Smooth muscle cell (in vitro differentiated cells): ENCODE data around the gene EHD3. TPM values are rescaled to one million over a fixed set of nuclear protein-coding genes. Genes with fewer than 3 reads are reported as not detected.

Experiments used
- DNase-seq: peaks from one replicate; lab custom pipeline; 2025; ENCODE audit not compliant: unreplicated experiment; lab: John Stamatoyannopoulos, UW
- H2AFZ ChIP-seq: fragments of 200-600 bp; sonication (generic); 2 replicates; pipeline ENCODE4 v1.6.0; 2016; ENCODE audit warnings: antibody characterized with exemption, low read depth, mild to moderate bottlenecking
- H3F3A ChIP-seq: fragments of 200-600 bp; sonication (generic); 2 replicates; pipeline ENCODE4 v1.6.0; 2017; ENCODE audit warnings: antibody characterized with exemption, low read depth
- H3K27ac ChIP-seq: fragments of 200-600 bp; sonication (generic); 2 replicates; pipeline ENCODE4 v1.5.1; 2016; ENCODE audit warnings: low read depth, mild to moderate bottlenecking
- H3K27me3 ChIP-seq: fragments of 200-600 bp; sonication (generic); 2 replicates; pipeline ENCODE4 v1.6.1; 2016; ENCODE audit warnings: low read depth, mild to moderate bottlenecking
- H3K36me3 ChIP-seq: fragments of 200-600 bp; sonication (generic); 2 replicates; pipeline ENCODE4 v1.5.1; 2016; ENCODE audit warnings: low read depth
- H3K4me1 ChIP-seq: fragments of 200-600 bp; sonication (generic); 2 replicates; pipeline ENCODE4 v1.5.1; 2016; ENCODE audit warnings: low read depth
- H3K4me2 ChIP-seq: fragments of 200-600 bp; sonication (generic); 2 replicates; pipeline ENCODE4 v1.6.0; 2016; ENCODE audit warnings: mild to moderate bottlenecking
- H3K4me3 ChIP-seq: fragments of 200-600 bp; sonication (generic); 2 replicates; pipeline ENCODE4 v1.5.1; 2016; ENCODE audit warnings: mild to moderate bottlenecking
- H3K79me2 ChIP-seq: fragments of 200-600 bp; sonication (generic); 2 replicates; pipeline ENCODE4 v1.6.0; 2016; ENCODE audit warnings: low read depth, mild to moderate bottlenecking
- H3K9ac ChIP-seq: fragments of 200-600 bp; sonication (generic); 2 replicates; pipeline ENCODE4 v1.6.0; 2016; ENCODE audit warnings: low read depth
- H3K9me3 ChIP-seq: fragments of 200-600 bp; sonication (generic); replicated peaks from 2 replicates; pipeline ENCODE4 v1.5.1; 2016; ENCODE audit warnings: low read depth
- H4K20me1 ChIP-seq: fragments of 200-600 bp; sonication (generic); 2 replicates; pipeline ENCODE4 v1.6.0; 2016; ENCODE audit warnings: low read depth
- CTCF ChIP-seq: fragments of 200-600 bp; sonication (generic); IDR thresholded peaks from 2 replicates; pipeline ENCODE4 v1.5.1; 2017; ENCODE audit warnings: borderline replicate concordance, mild to moderate bottlenecking, antibody characterized with exemption; ENCODE audit not compliant: insufficient read depth, poor library complexity, severe bottlenecking
- WGBS: methylation state at CpG from one replicate; pipeline ENCODE4 v1.1.7; 2016; ENCODE audit warnings: low lambda C conversion rate; 5-methylcytosine and 5-hydroxymethylcytosine counted together
- polyA plus RNA-seq: library from polyadenylated mRNA; unstranded; fragments of >200 nt; fragmentation: Nextera tagmentation; extraction: Ambion mirVana; gene quantifications from 2 replicates; pipeline ENCODE4 v1.2.1, GENCODE V29; 2016
- total RNA-seq: library from RNA; depleted of rRNA; stranded (reverse); fragments of >200 nt; gene quantifications from 2 replicates; pipeline ENCODE4 v1.2.3, GENCODE V29; 2014

EHD3 gene
- total and polyA plus RNA-seq, 2 experiments from 2014 or later, result 13.8 to 15.5 TPM

GRCh38 chr2:31304816-31305215 lies 70.9 kb downstream of the EHD3 start:
- no peaks in the 10 kb centered on the region for H3K36me3 ChIP-seq
- H3K9me3 ChIP-seq, result no peaks in the 10 kb centered on the region
- no peaks in the 10 kb centered on the region for H3F3A ChIP-seq
- 100% methylated on average over 2 of the region's 2 CpGs for WGBS
- no peak overlapping the region for H3K4me2 ChIP-seq
- no peak for DNase-seq
- H3K79me2 ChIP-seq, result no peaks in the 10 kb centered on the region
- no peak overlapping the region for H3K27ac ChIP-seq
- H3K27me3 ChIP-seq, result no peaks in the 10 kb centered on the region
- H3K9ac ChIP-seq, result no peak overlapping the region
- no peaks in the 10 kb centered on the region for H3K4me1 ChIP-seq
- no peak overlapping the region for H3K4me3 ChIP-seq
- no peak overlapping the region for H2AFZ ChIP-seq
- no peaks in the 10 kb centered on the region for H4K20me1 ChIP-seq
- no peak for TF ChIP-seq CTCF

GRCh38 chr2:31312898-31313297 lies 78.9 kb downstream of the EHD3 start:
- no peak for DNase-seq
- no peak for TF ChIP-seq CTCF
- WGBS, result 77% methylated on average over 3 of the region's 3 CpGs

GRCh38 chr2:31314761-31315160 lies 80.8 kb downstream of the EHD3 start:
- Histone ChIP-seq H3K9me3 (no peaks in the 10 kb centered on the region), H3K79me2 (no peaks in the 10 kb centered on the region), H2AFZ (no peak overlapping the region), H3K4me2 (no peak overlapping the region), H3K27ac (no peak overlapping the region), H3K36me3 (no peaks in the 10 kb centered on the region), H3K9ac (no peak overlapping the region), H3K4me3 (no peak overlapping the region), H3K27me3 (no peaks in the 10 kb centered on the region), H3F3A (peaks cover 4% of the 10 kb centered on the region), H3K4me1 (peaks cover 4% of the 10 kb centered on the region), H4K20me1 (peaks cover 4% of the 10 kb centered on the region)
- WGBS, result 95% methylated on average over 2 of the region's 2 CpGs
- TF ChIP-seq CTCF, result no peak
- DNase-seq, result no peak

More at GRCh38 chr2:31312898-31313297, 78.9 kb downstream of the EHD3 start:
- Histone ChIP-seq H3F3A (no peaks in the 10 kb centered on the region), H3K36me3 (no peaks in the 10 kb centered on the region), H3K9ac (no peak overlapping the region), H2AFZ (no peak overlapping the region), H3K27ac (no peak overlapping the region), H3K9me3 (no peaks in the 10 kb centered on the region), H3K27me3 (no peaks in the 10 kb centered on the region), H3K79me2 (no peaks in the 10 kb centered on the region), H4K20me1 (no peaks in the 10 kb centered on the region), H3K4me3 (no peak overlapping the region), H3K4me1 (no peaks in the 10 kb centered on the region), H3K4me2 (no peak overlapping the region)

- H3F3A ChIP-seq, result peaks cover 4% of the 10 kb centered on the region
- no peak overlapping the region for H3K27ac ChIP-seq
- no peak overlapping the region for H2AFZ ChIP-seq
- no peaks in the 10 kb centered on the region for H3K27me3 ChIP-seq
- no peak overlapping the region for H3K4me3 ChIP-seq
- no peaks in the 10 kb centered on the region for H3K79me2 ChIP-seq
- 74% methylated on average over 3 of the region's 3 CpGs for WGBS
- H4K20me1 ChIP-seq, result peaks cover 4% of the 10 kb centered on the region
- H3K9me3 ChIP-seq, result no peaks in the 10 kb centered on the region
- TF ChIP-seq CTCF, result no peak
- no peak for DNase-seq
- peaks cover 4% of the 10 kb centered on the region for H3K4me1 ChIP-seq
- H3K36me3 ChIP-seq, result no peaks in the 10 kb centered on the region
- H3K4me2 ChIP-seq, result no peak overlapping the region
- H3K9ac ChIP-seq, result no peak overlapping the region
Measured at GRCh38 chr2:31317396-31317795, 83.4 kb downstream of the EHD3 start.
